HG02943 (cell line): ENCODE results near the gene SORCS1.
A peak's percentile ranks its signal among the peaks of the same experiment; 100 is the strongest.
"Not testable (repeated sequence)": the region's sequence is repeated elsewhere in the genome, so short reads cannot be mapped to it uniquely, and the experiment has no call there.

Experiments
- ATAC-seq: cut with Tn5 transposase; IDR thresholded peaks from one replicate; pipeline ENCODE4 v1.9.1; 2021; ENCODE audit warnings: mild to moderate bottlenecking, low read depth, moderate library complexity; ENCODE audit not compliant: unreplicated experiment

The SORCS1 gene

DNA sequence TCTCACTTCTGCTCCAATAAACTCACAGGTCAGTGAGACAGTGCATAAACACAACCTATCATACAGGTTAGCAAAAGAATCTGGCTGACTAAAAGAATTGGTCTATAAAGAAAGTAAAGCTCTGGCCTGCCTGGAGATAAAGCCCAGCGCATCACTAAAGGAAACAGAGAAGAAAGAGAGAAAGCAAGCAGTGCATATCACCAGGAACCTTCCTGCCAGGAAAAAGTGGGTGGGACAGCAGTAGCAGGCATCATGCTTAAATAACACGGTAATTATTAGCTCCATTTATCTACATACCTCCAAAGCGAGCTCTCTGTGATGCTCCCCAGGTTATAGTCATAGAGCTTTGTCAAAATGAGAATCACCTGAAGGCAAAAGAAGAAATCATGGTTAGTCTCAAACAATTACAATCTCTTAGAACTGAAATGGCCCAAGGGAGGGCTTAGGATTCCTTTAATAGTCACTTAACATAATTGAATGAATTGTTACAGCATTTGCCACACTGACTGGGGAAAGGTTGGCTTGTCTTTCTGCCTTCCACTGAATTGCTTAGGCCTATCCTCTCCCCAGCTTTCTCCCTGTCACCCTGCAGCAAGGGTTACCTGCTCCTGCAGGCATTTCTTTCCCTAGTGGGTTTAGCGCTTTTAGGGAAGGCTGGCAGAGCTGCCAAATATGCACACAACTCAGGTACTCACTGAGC is 208.1 kb downstream of the SORCS1 start:
- no peak for ATAC-seq

DNA sequence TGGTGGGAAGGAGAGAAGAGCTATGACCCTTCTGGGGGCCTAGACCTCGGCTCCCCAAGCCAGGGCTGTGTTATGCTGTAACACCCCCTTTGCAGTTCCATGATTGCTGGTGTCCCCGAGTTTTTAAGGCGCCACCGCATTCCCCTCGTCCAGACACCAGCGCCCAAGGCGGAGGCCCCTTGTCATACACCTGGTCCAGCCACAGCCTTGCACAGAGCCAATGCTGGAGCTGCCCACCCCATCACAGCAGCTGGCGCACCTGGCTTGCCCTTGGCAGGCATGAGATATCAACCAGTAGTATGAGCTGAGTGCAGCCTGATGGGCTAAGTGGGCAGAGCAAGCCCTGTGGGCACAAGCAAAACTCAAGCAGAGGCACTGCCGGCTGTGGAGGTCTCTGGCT is 209.4 kb downstream of the SORCS1 start:
- ATAC-seq, result no peak

DNA sequence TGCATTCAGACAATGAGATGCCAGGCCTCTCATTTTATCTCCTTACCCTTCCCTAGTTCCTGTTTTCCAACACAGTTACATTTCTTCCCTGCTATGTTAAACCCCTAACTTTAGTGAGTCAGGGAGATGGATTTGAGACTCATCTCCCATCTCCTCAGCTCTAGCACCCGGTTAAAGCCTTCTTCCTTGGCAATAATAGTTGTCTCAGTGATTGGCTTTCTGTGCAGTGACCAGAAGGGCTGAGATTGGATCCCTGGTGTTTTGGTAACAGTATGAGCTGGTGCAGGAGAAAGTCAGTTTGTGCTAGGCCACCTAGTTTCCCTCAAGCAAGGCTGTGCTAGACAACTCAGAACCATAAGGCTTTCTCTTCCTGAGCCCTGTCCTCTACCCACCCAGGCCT is 212.5 kb downstream of the SORCS1 start:
- ATAC-seq, result no peak

DNA sequence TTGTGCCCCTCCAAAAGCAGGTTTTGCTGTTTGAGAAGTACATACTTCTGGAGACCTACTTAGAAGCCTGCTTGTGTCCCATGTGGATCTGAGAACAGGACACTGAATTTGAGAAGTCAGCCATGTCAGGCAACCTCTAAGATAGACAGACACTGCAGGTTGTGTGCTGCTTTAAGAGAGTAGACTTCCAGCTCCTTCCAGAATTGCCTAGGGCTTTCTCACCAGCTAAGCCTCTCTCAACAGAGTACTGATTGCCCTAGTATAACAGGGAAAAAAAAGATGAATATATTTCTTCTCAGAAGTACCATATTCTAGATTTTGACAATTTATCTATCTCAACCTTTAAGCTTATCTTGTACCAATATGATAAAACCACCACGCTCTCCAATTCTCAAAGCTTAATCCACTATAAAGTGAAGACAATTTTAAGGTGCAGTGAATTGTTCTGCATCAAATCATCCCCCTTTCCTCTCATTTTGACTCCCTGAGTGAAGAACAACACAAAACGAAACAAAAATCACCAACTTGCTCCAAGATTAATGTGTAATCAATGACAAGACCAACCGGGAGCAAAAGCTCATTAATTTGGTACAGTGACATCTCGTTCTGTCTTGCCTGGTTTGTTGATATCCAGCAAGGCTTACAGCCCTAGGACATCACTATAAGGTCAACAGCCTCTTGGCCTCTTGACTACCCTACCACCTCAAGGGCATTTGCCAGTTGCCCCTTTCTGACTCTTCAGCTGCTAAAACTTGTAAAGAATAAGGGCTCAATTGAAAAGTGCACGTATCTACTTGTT is 214.6 kb downstream of the SORCS1 start:
- ATAC-seq, result no peak

DNA sequence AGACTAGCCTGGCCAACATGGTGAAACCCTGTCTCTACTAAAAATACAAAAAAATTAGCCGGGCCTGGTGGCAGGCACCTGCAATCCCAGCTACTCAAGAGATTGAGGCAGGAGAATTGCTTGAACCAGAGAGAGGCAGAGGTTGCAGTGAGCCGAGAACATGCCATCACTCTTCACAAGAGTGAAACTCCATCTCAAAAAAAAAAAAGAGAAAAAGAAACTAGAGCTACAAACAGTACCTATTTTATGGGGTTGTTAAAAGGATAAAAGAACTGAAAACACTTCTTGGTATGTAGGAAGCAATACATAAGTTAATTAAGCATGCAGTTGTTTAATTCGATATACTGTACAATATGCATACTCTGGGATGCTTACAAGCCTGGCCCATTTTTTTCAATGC is 216.9 kb downstream of the SORCS1 start:
- no peak for ATAC-seq

DNA sequence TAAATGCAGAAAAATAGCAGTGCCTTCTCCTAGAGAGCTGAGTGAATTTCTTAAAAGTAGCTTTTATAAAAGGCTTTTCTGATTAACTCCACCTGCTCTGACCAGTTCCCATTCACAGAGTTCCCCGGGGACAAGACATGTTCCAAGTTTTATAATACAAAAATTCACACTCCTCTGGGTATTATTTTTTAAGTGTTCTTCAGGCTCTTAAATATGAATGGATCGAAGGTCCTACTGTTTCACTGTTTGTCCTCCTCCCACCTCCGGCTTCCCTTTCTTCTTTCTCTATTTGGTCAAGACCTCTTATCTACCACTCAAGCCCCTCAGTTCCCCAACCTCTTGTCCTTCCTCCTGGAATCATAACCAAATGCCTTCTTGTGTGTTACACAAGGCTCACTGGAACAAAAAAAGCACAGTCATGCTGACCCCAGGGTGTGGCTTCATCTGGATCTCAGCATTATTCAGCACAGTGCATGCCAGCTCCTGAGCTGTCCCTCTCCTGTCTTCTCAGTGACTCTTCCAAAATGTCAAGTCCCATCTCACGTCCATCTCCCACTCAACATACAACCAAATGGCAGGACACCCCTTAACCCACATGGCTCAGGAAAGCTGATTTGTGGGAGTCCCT is 222.4 kb downstream of the SORCS1 start:
- no peak for ATAC-seq

DNA sequence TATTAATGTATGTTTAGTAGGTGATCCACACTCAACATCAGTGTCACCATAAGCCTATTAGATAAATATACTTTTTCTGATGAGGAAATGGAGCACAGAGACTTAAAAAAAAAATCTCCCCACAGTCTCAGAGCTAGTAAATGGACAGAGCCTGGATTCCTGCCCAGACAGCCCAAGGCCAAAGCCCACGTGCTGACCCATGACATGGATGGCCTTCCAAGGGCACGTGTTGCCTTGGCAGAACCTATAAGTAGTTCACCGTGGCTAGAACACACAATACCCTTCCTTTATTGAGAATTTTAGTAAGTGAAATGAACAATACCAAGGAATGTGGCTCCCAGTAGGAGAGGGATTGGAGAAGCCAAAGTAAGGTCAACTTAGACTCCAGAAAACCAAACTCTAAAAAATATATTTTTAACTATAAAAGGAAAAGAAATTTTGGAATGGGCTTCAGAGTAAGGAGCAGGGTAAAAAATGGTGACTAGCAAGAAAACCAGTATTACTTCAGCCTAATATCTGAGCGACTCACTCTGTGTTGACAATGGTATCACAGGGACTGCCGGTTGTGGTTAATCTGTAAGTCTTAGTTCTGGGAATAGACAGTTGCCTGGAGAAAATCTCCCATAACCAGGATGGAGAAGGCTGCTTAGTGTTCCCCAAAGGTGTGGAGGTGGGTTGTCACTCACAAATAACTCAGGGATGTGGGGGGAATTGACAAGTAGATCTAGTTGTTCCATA is 223.0 kb downstream of the SORCS1 start:
- ATAC-seq, result no peak

DNA sequence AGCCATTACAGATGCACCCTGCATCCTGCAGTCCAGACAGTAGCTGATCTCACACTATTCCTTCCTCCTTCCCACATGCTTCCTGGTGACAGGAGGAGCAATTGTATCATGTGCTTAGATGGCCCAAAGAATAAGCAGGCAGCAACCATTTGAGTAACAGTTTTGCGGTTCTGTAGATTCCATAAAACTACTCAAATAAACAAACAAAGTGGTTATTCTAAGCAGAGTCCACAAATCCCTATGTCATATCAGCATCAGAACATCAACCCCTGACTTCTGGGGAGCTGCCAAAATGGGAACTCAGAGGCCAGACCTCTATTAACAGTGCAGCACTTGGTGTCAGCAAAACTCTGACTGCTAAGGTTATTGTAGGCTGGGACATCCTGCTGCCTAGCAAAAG is 226.0 kb downstream of the SORCS1 start:
- no peak for ATAC-seq

DNA sequence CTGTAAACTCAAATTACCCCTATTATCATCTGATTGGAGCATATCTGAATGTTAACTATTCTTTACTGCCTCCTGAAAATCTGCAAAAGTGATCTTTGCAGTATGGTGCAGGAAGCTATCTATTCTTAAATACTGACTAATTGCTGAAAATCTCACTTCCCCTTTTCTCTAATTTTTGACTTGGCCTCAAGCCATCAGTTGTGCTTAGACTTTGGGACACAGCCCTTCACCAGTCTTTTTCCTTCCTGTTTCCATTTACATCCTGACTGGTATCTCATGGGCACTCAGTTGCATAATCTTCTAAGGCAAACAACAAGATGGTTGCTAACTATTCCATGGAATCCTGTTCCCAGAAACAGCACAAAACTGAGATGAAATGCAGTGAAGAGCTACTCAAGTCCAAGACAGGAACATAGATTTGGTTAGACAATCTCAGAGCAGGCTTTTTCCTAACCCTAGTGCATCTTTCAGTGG is 228.5 kb downstream of the SORCS1 start:
- peak; percentile 65 for ATAC-seq

DNA sequence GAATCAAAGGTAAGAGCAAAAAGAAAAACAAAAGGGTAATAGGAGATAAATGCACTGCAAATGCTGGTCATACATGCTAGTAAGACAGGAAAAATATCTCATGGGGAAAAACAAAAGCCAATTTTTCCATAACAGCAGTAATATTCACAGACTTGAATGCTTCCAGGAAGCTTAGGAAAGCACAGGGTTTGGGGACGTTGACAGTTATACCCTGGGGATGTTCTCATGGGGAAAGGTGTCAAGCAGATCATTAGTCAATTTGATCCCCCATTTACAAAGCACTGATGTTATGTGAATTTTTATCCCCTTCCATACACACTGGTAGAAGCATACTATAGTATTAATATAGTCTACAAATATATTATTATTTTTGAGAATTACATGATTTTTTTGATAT is 232.7 kb downstream of the SORCS1 start:
- ATAC-seq, result no peak

DNA sequence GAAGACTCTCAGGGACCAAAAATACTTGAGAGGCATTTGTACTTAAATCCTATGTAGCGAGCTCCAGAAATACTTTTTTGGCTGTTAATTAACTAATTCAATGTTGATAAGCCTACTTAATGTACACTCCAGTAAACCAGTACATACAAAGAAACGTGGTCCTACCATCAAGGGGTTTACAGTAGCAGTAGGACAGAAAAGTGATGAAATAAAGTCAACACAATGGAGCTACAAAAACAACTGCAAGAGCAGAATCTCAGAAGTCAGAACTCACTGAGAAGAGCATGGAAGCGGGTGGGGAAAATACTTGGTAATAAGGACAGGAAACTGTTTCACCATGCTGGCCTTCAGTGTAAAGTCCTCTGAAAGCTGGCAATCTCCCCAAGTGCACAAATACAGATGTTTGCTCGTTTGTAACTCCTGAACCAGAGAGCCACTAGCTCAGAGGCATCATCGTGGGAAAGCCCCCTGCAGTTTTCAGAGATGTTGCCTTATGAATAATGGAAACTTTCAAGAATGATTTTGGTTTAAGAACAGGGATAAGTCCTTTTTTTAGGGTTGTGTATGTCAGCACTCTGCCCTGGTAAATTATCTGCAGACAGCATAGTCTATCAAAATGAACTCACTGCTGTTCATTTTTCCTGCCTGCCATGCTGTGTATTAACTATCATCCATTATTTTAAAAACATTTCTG is 233.2 kb downstream of the SORCS1 start:
- ATAC-seq, result peak; percentile 60

DNA sequence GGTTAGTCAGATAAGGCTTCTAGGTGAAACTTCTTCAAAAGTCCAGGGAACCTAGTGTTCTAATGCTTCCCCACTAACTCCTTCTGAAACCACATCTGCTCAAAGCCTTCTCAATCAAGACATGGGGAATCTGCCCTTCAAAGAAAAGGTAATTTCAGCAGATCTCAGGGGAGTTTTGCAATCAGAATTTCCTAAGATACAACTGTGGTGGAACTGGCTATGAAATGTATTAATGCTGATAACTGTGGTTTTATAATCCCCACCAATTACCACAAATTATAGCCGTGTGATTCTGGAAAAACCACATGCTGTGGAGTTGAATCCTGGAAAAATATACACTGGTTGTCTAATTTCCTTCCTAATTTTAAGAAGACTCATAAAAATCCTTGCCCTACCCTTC is 233.8 kb downstream of the SORCS1 start:
- ATAC-seq, result no peak

DNA sequence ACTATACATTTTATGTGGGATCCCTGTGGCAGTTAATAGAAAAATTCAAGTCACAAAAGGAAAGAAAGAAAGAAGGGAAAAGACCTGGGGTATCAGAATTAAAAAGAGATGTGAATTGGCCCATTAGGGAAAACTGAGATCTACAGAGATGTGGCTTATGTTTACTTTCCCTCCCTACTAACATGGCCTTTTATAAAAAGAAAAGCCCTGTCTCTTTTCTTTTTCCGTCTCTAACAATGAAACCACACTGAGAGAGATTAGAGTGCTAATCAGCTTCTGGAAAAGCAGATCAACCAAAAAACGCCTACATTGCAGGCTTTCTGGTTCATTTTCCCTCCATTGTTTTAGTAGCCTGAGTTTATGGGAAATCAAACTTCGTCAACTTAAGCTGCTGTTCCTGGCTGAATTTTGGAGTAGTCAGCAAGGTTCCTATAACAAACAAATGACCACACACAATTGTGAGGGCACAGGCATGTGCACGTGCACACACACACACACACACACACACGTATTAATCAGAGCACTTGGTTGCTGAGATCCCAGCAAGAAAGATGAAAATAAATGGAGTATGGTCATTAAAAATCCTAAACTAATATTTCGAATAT is 235.1 kb downstream of the SORCS1 start:
- no peak for ATAC-seq

DNA sequence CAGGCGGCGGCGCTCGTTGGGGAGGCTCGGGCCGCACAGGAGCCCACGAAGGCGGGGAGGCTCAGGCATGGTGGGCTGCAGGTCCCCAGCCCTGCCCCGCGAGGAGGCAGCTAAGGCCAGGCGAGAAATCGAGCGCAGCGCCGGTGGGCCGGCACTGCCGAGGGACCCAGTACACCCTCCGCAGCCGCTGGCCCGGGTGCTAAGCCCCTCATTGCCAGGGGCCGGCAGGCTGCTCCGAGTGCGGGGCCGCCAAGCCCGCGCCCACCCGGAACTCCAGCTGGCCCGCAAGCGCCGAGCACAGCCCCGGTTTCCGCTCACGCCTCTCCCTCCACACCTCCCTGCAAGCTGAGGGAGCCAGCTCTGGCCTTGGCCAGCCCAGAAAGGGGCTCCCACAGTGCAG is 236.4 kb downstream of the SORCS1 start:
- not testable (repeated sequence) for ATAC-seq

DNA sequence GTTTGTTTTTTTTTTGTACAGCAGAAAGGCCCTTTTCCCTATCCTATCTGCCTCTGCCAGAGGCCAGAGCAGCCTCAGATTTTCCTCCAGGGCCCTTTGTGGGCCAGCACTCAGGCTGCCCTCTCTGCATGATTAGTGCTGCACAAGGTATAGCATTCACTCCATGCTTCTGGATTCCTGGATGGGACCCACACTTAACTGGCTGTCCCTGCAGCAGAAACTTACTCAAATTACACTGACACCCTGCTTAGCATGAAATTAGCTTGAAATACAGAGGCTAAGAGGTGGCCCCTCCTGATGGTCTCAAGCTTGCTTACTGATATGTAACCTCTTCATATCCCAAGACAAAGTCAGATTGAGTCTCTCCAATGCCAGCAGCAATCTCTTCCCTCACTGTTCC is 239.3 kb downstream of the SORCS1 start:
- ATAC-seq, result no peak

DNA sequence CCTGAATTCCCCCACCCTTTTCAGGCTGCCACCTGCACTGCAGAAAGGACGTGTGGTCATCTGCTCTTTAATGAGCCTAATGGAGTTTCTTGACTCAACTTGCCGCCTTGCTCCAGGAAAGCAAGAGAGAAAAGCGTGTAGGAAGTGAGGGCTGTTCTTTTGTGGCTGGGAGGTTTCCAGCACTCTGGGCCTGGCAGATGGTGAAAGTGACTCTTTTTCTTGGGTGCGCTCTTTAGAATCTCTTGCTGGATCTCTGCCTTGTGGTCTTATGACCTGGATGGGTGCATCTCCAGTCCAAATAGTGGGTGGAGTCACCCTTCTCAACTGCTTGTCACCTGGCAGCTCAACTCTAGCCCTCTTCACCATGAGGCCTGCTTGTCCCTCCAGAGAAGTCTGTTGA is 244.0 kb downstream of the SORCS1 start:
- no peak for ATAC-seq

DNA sequence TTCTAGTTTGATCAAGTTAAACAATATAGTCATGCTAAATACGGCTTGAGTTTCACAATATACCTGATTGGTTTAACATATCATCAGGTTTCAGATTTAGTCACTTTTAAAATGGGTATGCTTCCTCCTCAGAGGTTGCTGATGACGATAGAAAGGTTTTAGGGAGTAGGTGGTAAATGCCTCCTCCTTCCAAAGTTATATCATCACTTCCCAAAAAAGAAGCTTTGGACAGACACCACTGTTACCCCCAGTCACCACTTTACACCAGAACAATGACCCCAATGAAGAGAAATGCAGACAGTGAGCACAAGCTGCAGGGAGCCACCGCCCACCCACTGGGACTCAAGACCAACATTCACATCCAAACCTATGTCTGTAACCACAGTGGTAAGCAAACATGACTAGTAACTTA is 244.6 kb downstream of the SORCS1 start:
- no peak for ATAC-seq

DNA sequence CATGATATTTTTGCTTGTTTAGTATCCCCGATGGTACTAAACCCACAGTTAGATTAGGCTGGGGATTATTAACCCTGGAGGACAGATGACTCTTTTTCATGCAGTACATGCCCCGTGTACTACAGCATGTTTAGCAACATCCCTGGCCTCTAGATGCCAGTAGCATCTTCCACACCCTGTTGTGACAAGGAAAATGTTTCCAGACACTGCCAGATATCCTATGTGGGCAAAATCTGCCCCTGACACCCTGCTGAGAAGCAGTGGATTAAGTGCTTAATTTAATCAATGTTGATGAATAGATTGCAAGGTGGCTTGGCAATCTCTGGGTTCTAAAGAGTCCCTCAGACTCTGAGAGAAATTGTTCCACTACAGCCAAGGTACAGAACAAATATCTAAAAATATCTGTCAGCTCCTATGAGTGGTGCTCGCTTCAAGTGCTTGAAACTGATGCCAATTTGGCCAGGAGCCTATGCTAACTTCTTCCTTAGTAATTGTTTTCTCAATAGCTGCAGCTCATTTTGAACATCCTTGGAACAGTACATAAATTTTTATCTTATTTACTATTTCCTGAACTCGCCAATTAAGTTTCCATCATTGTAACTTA is 247.0 kb downstream of the SORCS1 start:
- no peak for ATAC-seq

DNA sequence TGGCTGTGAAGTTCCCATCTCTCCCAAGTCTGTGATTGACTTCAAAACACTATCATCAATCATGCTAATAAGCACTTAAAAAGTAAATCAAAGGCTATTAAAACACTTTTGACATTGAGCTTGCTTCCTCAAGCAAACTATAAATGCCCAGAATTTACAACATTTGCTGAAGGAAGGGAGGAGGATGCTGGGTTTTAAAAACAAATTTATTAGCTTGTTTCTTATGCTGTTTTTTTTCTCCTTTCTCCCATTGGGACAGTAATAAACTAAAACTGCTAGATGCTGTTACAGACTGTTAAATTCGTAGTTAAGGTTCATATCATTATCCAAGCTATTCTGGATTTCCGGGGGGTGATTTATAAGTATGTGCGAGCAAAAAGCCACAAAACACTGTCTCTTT is 250.5 kb downstream of the SORCS1 start:
- ATAC-seq, result no peak
